Fibroblast of lung (primary cell): ENCODE data around the gene FBLN2.

Source experiments
- EZH2 ChIP-seq: IDR thresholded peaks from 2 replicates; pipeline ENCODE4 v1.5.1; 2012; ENCODE audit warnings: low read length, control low read depth, mild to moderate bottlenecking; ENCODE audit errors: missing control alignments
- TF ChIP-seq, protein P1 (sequence below), 2 donors: IDR thresholded peaks in 1 of 2; conservative IDR thresholded peaks in 1 of 2; 1 replicate in 1 of 2; 2 replicates in 1 of 2; pipeline ENCODE4 v1.5.1; 2011 to 2012; ENCODE audit warnings: low read length in 2 of 2, control low read depth in 1 of 2, inconsistent platforms in 1 of 2, low read depth in 1 of 2, mild to moderate bottlenecking in 1 of 2

DNA sequence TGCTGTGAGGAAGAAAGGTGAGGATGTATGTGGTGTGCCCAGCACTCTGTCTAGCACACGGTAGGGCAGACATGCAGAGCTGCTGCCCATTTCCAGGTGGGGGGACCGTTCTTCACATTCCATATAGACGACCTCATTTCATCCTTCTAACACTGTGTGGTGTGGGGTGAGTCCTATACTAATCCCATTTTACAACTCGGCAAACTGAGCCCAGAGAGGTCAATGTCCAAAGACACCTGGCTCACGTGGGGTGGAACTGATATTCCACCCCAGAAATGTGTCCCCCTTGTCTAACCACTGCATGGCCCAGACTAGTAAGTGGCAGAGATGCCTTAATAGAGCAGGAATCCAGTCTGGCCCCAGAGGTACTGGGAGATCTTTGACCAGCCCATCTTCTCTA is 119.2 kb downstream of the FBLN2 start:
- TF ChIP-seq, protein P1, sequence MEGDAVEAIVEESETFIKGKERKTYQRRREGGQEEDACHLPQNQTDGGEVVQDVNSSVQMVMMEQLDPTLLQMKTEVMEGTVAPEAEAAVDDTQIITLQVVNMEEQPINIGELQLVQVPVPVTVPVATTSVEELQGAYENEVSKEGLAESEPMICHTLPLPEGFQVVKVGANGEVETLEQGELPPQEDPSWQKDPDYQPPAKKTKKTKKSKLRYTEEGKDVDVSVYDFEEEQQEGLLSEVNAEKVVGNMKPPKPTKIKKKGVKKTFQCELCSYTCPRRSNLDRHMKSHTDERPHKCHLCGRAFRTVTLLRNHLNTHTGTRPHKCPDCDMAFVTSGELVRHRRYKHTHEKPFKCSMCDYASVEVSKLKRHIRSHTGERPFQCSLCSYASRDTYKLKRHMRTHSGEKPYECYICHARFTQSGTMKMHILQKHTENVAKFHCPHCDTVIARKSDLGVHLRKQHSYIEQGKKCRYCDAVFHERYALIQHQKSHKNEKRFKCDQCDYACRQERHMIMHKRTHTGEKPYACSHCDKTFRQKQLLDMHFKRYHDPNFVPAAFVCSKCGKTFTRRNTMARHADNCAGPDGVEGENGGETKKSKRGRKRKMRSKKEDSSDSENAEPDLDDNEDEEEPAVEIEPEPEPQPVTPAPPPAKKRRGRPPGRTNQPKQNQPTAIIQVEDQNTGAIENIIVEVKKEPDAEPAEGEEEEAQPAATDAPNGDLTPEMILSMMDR (conservative IDR thresholded peaks at IDR 0.05 in 1 of 2, IDR thresholded peaks at IDR 0.05 in 1 of 2; ENCODE audit: low read depth in 1 of 2, low read length in 2 of 2) = no peak
- no peak for TF ChIP-seq EZH2
